ENCODE data around the gene ANKS1A. TPM values are rescaled to one million over a fixed set of nuclear protein-coding genes. Genes with fewer than 3 reads are reported as not detected.

Gene ANKS1A
- polyA plus RNA-seq, 1 experiment, result 5.1 TPM

DNA sequence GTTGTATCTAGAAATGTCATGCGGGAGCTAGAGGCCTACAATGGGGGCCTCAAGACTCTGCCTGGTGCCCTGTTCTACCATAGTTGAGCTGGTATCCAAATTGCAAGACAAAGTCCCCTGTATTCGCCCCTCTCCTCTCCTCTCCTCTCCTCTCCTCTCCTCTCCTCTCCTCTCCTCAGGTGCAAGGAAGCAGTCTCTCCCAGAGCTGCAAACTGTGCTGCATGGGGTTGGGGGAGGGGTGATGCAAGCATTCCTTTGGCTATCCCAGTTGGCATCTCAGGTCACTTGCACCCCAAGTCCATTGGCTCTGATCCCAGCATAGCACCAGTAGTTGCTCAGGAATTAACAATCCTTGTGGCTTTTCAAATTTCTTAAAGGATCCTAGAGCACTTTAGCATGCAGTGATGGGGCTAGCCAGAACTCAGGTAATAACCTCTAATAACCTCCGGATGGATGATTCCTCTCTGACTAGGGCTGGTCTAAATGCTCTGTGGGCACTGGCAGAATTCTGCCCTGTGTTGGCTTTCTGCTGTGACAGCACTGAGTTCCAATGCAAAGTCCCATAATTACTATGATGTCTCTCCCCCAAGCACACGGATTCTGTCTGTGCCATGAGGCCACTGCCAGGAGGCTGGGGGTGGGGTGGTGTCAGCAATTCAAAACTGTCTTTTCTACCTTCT, 36.5 kb upstream of the ANKS1A start:
- ChIA-PET POLR2A (no interaction called here), CTCF (no interaction called here)
- no peak for DNase-seq (ENCODE audit: low read depth, low spot score)
- TF ChIP-seq, protein P1, sequence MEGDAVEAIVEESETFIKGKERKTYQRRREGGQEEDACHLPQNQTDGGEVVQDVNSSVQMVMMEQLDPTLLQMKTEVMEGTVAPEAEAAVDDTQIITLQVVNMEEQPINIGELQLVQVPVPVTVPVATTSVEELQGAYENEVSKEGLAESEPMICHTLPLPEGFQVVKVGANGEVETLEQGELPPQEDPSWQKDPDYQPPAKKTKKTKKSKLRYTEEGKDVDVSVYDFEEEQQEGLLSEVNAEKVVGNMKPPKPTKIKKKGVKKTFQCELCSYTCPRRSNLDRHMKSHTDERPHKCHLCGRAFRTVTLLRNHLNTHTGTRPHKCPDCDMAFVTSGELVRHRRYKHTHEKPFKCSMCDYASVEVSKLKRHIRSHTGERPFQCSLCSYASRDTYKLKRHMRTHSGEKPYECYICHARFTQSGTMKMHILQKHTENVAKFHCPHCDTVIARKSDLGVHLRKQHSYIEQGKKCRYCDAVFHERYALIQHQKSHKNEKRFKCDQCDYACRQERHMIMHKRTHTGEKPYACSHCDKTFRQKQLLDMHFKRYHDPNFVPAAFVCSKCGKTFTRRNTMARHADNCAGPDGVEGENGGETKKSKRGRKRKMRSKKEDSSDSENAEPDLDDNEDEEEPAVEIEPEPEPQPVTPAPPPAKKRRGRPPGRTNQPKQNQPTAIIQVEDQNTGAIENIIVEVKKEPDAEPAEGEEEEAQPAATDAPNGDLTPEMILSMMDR (IDR thresholded peaks at IDR 0.05; ENCODE audit: low read depth, low read length), result no peak
- no peak overlapping the region for H3K4me3 ChIP-seq (ENCODE audit: low read depth, low read length)
- no peaks in the 10 kb centered on the region for H3K9me3 ChIP-seq (ENCODE audit: control insufficient read depth, insufficient read depth, low read length)
- H3K27me3 ChIP-seq (ENCODE audit: control insufficient read depth, insufficient read depth, low read length), result no peaks in the 10 kb centered on the region
- H3K27ac ChIP-seq (ENCODE audit: low read depth, low read length), result no peak overlapping the region

DNA sequence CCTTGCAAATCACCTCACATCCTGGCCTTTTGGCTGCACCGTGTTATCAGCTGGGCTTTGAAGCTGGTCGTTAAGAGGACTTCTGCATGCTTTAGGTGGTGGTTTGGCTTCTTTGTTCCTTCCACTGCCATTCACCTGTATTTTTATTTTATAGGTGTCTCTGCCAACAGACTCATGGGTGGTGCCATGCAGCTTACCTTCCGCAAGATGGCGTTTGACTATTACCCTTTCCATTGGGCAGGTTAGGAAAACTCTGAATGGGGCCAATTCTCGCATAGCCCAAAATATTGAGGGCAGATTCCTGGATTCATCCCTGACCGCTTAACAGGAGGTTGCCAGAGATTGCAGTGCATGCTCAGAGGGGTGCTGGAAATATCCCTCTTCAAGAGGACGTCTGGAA, 33.6 kb upstream of the ANKS1A start:
- no peak overlapping the region for H3K27ac ChIP-seq (ENCODE audit: low read depth, low read length)
- no peak for DNase-seq (ENCODE audit: low read depth, low spot score)
- H3K27me3 ChIP-seq (ENCODE audit: control insufficient read depth, insufficient read depth, low read length), result no peaks in the 10 kb centered on the region
- ChIA-PET POLR2A (no interaction called here), CTCF (no interaction called here)
- TF ChIP-seq, protein P1 (IDR thresholded peaks at IDR 0.05; ENCODE audit: low read depth, low read length), result no peak
- no peaks in the 10 kb centered on the region for H3K9me3 ChIP-seq (ENCODE audit: control insufficient read depth, insufficient read depth, low read length)
- no peak overlapping the region for H3K4me3 ChIP-seq (ENCODE audit: low read depth, low read length)

DNA sequence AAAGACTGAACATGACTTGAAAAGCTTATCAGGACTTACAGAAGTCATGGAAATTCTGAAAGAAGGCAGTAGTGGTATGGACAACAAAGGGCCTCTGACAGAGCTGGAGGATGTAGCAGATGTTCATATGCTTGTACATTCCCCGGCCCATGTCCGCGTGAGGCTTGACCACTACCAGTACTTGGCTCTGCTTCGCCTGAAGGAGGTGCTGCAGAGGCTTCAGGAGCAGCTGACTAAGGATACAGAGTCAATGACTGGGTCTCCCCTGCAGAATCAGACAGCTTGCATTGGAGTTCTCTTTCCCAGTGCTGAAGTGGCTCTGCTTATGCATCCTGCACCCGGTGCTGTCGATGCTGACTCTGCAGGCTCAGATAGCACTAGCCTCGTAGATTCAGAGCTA, 30.4 kb upstream of the ANKS1A start:
- POLR2A ChIA-PET, result no interaction called here
- Histone ChIP-seq H3K27ac (ENCODE audit: low read depth, low read length) (no peak overlapping the region), H3K9me3 (ENCODE audit: control insufficient read depth, insufficient read depth, low read length) (no peaks in the 10 kb centered on the region), H3K27me3 (ENCODE audit: control insufficient read depth, insufficient read depth, low read length) (no peaks in the 10 kb centered on the region), H3K4me3 (ENCODE audit: low read depth, low read length) (no peak overlapping the region)
- no peak for DNase-seq (ENCODE audit: low read depth, low spot score)
- CTCF ChIA-PET, result interaction anchor here (0.6 kb wide), 1 partner anchor 14 kb away, joined by 3 read pairs; no protein-coding TSS in a partner anchor
- TF ChIP-seq, protein P1 (IDR thresholded peaks at IDR 0.05; ENCODE audit: low read depth, low read length), result peak; percentile 15; the same call in 1 of the 2 replicates

DNA sequence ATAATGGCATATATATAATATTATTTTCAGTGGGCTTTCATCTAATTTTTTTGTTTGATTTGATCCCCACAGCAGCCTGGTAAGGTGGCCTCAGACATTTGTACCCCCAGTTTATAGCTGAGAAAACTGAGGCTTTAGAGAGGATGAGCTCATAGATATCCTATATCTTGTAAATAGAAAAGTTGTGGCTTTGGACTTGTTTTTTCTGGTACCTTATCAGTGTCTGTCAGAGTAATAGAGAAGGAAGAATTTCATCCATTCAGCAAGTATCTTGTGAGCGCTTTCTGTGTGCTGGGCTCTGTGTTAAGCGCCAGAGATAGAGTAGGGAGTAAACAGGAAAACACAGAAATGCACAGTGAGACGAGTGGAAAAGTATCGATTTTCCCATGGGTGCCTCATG, 29.1 kb upstream of the ANKS1A start:
- CTCF ChIA-PET, result no interaction called here
- TF ChIP-seq, protein P1 (IDR thresholded peaks at IDR 0.05; ENCODE audit: low read depth, low read length), result no peak

DNA sequence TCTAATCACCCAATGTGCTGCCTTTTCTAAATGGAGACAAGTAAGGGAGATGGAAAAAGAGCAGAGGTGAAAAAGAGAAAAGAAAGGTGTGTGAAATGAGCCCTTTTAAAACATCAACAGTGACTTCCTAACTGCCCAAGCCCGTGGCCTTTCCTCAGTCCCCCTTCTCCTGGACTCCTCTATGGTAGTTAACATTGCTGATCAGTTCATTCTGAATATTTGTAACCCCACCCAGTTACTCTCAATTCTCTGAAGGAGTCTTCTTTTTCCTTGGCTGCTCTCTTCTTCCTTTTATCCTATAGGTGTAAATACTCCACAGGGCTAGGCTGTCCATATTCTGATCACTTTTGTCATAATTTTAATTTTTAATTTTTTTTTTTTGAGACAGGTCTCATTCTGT, 28.3 kb upstream of the ANKS1A start:
- ChIA-PET POLR2A (no interaction called here), CTCF (no interaction called here)
- no peak for DNase-seq (ENCODE audit: low read depth, low spot score)
- Histone ChIP-seq H3K27ac (ENCODE audit: low read depth, low read length) (no peak overlapping the region), H3K4me3 (ENCODE audit: low read depth, low read length) (no peak overlapping the region), H3K9me3 (ENCODE audit: control insufficient read depth, insufficient read depth, low read length) (no peaks in the 10 kb centered on the region), H3K27me3 (ENCODE audit: control insufficient read depth, insufficient read depth, low read length) (no peaks in the 10 kb centered on the region)
- TF ChIP-seq, protein P1 (IDR thresholded peaks at IDR 0.05; ENCODE audit: low read depth, low read length), result no peak

More for the DNA sequence above, 29.1 kb upstream of the ANKS1A start:
- H3K4me3 ChIP-seq (ENCODE audit: low read depth, low read length), result no peak overlapping the region
- POLR2A ChIA-PET, result no interaction called here
- H3K27ac ChIP-seq (ENCODE audit: low read depth, low read length), result no peak overlapping the region
- no peak for DNase-seq (ENCODE audit: low read depth, low spot score)
- no peaks in the 10 kb centered on the region for H3K9me3 ChIP-seq (ENCODE audit: control insufficient read depth, insufficient read depth, low read length)
- H3K27me3 ChIP-seq (ENCODE audit: control insufficient read depth, insufficient read depth, low read length), result no peaks in the 10 kb centered on the region

Measured in AG04450 (cell line).